CD4-positive, alpha-beta T cell treated with Interleukin-2 at 100 ng/mL for 4 hours (primary cell): ENCODE results near the gene PCA3.
"Not testable (repeated sequence)": the region's sequence is repeated elsewhere in the genome, so short reads cannot be mapped to it uniquely, and the experiment has no call there.

Experiments used
- DNase-seq: peaks from one replicate; pipeline ENCODE4 v3.0.0-alpha.2; 2020; ENCODE audit warnings: low spot score

The PCA3 gene

DNA sequence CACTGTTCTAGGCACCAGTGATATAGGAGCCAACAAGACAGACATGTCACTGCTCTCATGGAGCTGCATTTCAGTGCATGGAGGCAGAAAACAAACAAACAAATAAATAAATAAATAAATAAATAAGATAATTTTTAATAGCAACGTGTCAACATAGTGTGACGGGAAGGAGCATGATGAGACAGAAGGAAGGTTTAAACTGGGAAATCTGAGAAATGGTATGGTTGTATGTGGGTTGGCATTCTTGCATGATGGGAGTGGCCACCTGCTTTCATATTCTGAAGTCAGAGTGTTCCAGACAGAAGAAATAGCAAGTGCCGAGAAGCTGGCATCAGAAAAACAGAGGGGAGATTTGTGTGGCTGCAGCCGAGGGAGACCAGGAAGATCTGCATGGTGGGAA, at the start of gene PCA3:
Gene PCA3, plus strand, starts transcription at position 301 of the 400 bp plus-strand sequence.
- no peak for DNase-seq

DNA sequence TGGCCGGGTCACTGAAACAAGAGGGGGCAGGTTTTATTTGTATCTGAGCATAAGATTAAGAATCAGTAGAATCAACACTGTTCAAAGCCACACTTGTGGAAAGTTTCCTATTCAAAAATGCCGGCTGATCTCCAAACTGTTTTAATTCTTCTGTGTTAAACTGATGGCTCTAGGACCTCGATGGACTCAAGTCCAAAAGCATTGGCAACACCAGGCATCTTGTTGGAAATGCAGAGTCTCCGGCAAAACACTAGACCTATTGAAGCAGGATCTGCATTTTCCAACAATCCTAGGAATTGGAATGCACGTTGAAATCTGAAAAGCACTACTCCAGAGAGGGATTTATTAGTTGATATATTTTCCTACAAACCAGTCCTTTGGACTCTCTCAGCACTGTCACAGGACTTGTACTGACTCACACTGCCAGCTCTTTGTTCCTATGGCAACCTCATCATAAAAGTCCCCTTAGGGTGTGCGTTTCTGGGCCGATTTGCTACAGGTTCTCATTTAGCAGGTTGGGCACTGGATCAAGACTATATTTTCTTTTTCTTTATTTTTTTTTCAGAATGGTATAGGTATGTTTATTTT, 48.1 kb upstream of the PCA3 start:
- DNase-seq, result no peak

DNA sequence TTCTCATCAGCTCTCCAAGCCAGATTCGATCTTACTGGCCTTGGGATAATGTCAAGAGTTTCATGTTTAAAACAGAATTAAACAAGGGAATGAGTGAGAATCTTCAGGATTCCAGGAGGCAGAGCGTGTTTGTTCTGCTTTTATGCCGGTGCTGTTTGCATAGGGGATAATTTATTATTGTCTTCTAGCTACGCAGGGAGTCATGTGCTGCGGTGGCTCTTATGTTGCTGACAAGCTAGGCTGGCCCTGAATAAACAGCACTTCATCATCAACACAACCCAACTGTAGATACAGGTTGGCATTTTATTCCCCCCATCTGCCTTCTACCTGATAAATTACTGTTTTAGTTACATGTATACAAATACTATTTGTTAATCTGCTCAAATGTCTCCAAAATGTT, 47.1 kb upstream of the PCA3 start:
- no peak for DNase-seq

DNA sequence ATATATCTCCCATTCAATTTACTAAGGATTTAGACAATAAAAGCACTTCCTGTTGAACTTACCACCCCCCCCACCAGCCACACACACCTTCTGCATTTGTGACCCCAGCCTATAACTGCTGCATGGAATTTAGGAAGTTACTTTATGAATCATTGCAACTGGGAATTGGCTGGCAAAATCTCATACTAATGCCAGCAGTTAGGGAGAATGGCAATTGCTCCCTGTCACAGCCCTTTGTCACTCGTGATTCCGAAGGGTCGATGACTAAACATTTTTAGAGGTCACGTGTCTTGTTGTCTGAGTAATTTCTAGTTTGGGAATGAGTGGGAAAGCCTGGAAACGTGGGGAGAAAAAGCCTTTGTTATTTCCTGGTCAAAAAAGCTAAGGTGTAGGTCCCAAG, 46.6 kb upstream of the PCA3 start:
- no peak for DNase-seq

DNA sequence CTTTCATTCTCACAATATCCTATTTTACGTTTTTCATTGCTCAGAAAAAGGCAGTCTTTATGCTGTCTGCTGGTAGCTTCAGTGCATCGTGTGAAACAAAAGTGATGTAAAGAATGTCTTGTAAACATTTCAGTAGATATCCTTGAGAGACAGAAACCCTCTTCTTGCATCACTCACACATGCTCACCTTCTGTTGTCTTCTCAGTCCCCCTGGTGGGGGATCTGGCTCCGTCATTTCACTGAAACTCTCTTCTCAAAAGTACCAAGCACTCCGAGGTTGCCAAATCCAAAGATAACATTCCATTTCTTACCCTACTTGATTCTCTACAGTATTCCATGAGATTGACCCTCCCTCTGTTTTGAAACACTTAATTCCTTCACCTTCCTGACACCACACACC, 46.1 kb upstream of the PCA3 start:
- DNase-seq, result no peak

DNA sequence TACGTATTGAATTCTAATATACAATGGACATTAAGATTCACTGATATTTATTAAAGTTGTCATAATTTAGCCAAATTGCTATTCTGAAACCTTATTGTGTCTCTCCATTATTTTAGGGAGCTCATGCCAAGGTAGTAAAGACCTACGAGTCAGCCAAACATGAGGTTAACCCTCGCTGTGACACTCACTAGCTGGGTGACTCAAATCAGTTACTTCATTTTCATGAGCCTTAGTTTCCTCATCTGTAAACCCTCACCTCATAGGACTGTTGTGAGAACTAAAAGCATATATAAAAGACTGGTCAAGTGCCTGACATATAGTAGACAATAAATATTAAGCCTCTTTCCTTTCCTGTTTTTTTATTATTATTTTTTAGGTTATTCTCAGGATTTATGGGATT, 44.0 kb upstream of the PCA3 start:
- DNase-seq, result no peak

DNA sequence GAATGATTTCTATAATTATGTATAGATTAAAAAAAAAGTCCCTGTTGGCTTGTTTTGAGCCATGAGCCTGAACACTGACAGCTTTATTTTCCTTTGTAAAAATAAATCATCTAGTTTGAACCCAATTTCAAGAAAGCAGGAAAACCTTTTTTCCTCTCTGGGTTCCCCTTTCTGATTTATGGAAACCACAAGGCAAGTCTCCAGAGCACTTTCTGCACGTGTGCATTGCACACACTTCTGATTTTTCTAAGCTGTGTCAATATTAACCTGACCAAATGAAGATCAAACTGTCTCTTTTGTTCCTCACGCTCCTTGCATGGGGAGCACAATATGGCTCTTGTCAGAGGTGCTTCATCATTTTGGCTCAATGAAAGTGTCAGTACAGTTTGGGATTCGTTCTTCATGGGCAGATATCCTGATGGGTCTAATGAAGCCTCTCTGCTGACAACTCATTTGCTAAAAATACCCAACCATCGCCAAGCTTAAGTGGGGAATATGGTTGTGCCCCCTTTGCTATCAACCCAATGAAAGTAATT, 39.2 kb upstream of the PCA3 start:
- DNase-seq, result no peak

DNA sequence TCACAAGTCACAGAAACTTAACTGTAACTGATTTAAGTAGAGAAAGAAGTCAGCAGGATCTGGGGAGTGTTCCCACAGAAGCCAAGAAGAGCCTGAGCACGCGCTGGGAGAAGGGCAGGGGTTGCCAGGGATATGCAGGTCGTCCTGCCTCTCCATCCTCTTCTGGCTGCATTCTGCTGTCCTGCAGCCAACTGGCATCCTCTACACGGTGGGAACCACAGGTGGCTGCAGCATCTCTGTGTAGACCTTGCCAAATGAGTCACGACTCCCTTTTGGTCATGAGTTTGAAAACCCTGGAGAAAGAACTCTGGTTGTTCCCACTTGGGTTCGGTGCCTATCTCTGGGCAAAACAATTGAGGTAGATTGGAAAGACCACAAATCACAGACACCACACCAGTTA, 38.4 kb upstream of the PCA3 start:
- no peak for DNase-seq

DNA sequence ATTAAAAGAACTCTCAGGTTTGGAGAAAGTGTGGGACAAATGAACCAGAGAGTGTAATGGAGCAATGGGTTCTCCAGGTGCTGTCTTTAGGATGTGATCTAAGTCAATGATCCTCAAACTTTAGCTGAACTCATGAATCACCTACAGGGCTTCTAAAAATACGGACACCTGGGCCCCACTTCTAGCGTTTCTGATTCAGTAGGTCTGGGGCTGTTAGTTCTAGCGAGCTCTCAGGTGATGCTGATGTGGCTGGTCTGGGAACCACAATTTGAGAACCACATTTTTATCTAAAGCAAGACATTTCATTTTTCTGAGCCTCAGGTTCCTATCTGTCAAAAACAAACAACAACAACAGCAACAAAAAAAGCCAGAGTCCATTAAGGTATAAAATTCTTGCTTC, 35.1 kb upstream of the PCA3 start:
- no peak for DNase-seq

DNA sequence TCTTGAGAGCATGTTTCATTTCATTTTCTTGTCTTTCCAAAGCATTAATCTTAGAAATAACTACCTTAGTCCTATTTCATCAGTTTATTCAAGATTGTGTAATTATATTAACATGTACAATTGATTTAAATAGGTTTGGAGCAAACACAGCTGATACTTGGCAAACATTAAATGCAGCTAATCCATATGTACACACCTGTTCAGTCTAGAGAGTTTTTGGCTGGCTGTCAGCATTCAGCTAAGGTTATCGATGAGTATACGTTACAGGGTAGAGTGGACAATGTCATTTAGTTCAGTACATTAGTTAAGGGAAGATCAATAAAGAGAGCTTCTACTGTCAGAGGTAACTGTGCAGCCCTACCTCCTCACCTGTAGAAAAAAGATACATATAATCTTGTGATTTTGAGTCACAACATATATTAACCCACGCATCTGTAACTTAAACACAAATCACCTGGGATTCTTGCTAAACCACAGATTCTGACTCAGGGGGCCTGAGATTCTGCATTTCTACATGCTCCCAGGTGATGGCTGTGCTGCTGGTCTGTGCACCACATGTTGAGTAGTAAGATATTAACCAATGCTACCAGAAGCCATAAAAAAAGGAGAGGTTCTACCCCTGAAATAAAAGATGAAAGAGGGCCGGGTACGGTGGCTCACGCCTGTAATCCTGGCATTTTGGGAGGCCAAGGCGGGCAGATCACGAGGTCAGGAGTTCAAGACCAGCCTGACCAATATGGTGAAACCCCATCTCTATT, 34.1 kb upstream of the PCA3 start:
- DNase-seq, result no peak

DNA sequence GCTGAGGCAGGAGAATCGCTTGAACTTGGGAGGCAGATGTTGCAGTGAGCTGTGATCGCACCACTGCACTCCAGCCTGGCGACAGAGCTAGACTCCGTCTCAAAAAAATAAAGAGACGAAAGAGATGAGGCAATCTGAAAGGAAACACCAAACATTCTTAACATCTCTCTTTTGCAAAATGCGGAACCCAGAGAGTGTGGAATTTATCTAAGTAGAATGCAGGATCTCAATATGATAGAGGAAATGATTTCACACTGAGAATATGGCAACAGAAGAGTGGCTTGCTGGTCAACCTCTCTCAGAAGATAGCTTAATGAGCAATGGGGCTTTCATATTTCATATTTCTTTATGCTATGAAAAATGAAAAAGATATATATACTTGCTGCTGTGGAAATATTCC, 33.4 kb upstream of the PCA3 start:
- no peak for DNase-seq

DNA sequence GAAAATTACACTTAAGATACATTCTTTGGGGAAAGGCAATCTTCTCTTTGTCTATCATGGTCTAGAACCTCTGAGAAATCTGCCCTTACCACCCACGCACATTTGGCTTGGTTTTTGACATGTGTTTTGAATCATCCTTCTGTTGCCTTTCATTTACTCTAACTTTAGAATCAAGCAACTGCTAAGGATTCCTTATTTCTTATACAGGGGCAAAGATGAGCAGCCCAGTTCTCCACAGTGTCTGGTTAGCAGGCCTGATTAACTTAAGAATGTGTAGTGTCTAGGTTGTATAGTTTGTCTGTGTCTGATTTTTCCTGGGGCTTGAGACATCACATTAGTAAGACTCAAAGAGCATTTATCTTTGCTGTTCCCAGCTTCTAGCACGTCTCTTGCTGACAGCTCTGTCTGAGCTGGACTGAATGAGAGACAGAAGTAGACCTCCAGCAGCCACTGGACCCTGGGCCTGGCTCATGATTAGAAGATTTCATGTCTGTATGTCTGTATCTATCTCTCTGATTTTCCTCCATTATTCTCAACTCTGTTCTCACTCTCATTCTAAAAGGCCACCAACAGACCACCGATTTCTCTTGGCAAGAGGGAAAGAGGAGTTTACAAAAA, 31.8 kb upstream of the PCA3 start:
- DNase-seq, result no peak

DNA sequence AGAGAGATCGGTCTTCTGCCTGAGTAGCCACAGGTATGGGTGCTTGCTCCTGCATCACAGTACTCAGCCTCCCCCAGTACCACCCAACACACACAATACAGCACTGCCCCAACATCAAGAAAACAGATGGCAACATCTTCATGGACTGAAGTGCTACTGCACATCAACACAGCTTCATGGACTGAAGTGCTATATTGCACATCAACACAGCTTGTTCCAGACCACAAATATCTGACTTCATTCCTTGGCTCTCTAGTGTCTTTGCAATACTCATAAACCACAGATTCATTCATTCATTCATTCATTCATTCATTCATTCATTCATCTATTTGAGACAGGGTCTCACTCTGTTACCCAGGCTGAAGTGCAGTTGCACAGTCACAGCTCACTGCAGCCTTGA, 31.1 kb upstream of the PCA3 start:
- DNase-seq, result no peak

DNA sequence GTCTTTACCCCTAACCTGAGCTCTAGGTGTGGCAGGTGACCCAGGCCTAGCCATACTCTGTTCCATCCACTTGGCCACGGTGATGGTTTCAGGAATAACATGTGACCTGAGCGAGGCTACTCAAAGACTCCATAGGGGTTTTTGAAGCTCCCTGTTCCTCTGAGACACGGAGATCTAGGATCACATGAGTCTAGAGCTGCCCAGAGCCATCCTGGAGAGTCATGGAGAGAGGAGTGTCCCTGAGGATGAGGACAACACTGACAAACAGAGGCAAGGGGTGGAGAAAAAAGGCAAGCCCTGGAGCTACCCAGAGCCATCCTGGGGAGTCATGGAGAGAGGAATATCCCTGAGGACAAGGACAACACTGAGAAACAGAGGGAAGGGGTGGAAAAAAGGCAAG, 29.5 kb upstream of the PCA3 start:
- no peak for DNase-seq

DNA sequence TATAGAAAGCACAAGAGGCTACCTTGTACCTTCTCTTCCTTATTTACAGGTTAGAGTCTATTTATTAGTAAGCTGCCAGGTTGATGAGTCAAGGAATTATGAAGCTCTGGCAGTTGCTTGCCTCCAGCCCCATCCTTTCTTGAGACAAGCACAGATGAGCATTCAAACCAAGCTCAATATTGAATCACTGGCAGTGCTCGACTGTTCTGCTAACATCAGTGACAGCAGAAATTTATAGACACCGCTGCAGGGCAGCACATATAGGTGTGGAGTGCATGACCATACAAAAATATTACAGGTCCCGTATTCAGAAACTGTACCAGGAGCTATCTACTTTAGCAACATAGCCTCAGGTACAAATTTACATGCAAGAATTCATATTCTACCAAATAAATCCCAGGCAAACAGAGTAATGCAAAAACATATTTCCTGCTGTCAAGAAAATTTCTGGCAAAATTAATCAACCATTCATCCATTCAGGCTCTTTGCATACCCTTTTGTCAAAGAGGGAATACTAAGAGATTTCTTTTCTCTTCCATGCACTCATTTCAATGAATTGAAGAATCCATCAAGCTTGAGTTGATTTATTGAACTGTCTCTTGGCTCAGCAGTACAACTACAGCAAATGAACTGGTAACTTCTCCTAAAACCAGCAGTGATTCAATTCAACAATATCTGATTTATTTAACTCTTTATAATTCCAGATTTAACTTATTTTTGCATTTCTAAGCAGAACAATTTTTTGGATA, 26.9 kb upstream of the PCA3 start:
- DNase-seq, result no peak

DNA sequence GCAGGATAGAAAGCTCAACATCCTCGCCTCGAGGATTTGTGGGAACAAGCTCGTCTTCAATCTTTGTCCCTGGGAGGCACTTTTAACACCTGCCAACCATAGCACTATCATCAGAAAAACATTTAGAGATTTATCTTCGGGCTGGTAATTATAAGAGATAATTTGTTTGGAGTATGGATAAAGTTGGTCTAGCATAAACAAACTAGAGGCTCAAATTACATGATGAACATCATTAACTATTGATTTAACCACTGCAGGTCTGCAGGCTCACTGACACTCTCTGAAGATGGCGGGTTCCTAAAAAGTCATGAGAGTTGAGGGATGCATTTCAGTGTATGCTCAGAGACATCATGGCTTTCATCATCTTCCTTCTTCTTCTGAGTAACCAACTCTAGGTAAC, 25.8 kb upstream of the PCA3 start:
- DNase-seq, result no peak

DNA sequence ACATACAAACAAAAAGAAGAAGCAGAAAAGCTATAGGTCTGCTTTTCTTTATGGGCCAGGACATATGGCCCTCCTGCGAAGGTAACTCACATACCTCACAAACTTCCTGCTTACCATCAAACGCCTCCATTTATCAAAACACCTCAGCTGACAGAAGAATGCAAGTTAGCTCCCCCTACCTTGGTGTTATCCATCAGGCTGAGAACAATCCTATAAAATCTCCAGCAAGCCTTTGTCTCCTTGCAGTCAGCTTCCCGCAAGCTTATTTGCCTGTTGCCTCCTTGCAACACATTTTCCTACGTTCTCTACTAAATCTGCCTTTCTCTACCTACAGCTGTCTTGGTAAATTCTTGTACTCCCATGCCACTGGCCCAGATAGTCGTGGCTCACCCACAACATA, 22.7 kb upstream of the PCA3 start:
- DNase-seq, result no peak

DNA sequence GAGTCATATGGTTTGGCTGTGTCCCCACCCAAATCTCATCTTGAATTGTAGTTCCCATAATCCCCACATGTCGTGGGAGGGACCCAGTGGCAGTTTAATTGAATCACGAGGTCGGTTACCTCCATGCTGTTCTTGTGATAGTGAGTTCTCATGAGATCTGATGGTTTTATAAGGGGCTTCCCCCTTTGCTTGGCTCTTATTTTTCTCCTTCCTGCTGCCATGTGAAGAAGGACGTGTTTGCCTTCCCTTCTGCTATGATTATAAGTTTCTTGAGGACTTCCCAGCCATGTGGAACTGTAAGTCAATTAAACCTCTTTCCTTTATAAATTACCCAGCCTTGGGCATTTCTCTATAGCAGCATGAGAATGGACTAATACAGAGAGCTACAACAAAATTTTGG, 21.3 kb upstream of the PCA3 start:
- not testable (repeated sequence) for DNase-seq

DNA sequence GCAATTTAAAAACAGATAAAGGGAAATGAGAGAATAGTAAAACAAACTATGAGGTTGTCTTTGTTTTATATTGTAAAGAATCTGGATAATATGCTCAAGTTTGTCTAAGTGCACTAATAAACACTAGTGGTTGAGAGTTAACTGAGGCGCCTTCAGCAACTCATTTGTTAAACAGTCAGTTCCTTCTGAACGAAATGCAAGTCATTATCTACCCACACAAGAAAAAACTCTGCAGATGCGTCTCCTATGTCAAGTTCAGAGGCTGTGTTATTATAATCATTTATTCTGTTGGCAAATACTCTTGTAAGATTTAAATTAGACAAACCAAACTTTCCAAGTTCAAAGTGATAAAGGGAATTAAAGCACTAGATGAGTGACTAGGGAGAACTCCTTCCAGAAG, 20.3 kb upstream of the PCA3 start:
- no peak for DNase-seq

DNA sequence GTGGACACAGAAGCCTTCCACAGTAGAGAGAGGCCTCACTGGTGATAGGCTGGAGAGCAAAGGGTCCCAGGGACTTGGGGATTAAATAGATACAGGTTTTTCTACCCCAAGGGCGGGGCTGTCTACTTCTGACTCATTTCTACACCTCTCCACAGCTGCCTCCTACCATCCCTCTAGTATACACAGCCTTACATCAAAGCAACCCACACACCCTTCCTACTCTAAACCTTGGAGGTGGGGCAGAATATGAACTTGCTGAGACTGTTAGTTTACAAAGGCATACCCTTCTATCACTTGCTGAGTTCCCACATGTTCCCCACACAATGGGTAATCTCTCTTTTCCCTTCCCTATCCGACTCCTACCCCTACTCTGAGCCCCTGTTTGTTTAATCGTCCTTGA, 19.9 kb upstream of the PCA3 start:
- no peak for DNase-seq

DNA sequence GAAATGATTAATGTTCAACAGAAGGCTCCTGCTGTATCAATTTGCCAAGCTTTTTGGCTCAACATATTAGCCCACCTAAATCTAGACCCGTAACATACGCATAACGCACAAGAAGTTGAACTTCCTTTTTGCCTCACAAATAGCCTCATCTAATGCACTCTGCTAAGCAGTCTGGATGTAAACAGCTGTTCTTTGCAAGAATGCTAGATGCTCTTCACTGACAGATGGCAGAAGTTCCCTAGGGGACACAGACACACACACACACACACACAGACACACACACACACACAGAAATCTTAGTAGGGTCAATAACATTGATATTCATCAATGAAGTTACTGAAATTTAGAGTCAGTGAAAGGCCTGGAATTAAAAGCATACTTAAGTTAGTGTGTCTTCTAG, 13.2 kb upstream of the PCA3 start:
- no peak for DNase-seq

DNA sequence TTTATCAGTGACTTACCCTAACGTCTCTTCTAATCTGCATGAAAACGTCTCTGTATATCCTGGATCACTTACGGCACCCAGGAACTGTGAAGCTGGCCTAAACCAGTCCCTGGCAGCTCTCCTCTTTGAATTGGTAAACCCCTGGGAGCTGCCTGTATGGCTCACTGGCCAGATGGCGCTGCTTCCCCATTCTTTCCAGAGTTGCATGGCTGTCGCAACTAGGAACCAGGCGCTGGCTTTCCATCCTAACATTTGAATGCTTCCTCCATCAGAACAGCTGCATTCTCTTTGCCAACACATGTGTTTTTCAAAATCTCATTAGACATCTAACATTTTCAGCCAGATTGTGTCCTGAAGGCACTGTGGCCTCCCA, 8.0 kb upstream of the PCA3 start:
- no peak for DNase-seq
